Activated T-helper 17 cell treated with anti-CD3 and anti-CD28 coated beads, Interleukin-2, amount 50 U/mL, for 72 hours (primary cell): Measurements from ENCODE around the gene GJB5. TPM values are rescaled to one million over a fixed set of nuclear protein-coding genes. Genes with fewer than 3 reads are reported as not detected.

Experiments used
- ATAC-seq: fragments of 150-1000 bp; cut with Tn5 transposase; replicated peaks from 2 replicates; pipeline ENCODE4 v1.10.0; 2021; ENCODE audit warnings: mild to moderate bottlenecking, moderate library complexity
- H3K27ac Mint-ChIP-seq: one replicate; pipeline ENCODE4 v1.8.0; 2022; ENCODE audit warnings: mixed read lengths
- H3K27me3 Mint-ChIP-seq: one replicate; pipeline ENCODE4 v1.8.0; 2022; ENCODE audit warnings: mixed read lengths
- H3K36me3 Mint-ChIP-seq: one replicate; pipeline ENCODE4 v1.8.0; 2022; ENCODE audit warnings: low read depth, mild to moderate bottlenecking, mixed read lengths
- H3K4me1 Mint-ChIP-seq: one replicate; pipeline ENCODE4 v1.8.0; 2022; ENCODE audit warnings: mixed read lengths
- H3K4me3 Mint-ChIP-seq: one replicate; pipeline ENCODE4 v1.8.0; 2022; ENCODE audit warnings: mild to moderate bottlenecking, mixed read lengths
- H3K9me3 Mint-ChIP-seq: one replicate; pipeline ENCODE4 v1.8.0; 2022; ENCODE audit warnings: mixed read lengths
- total RNA-seq, 2 donors: library from RNA; stranded (reverse); gene quantifications; one replicate each; pipeline ENCODE4 v1.2.3, GENCODE V29; 2022

Gene GJB5
- total RNA-seq, 2 donors from 2014 or later, result not detected

GRCh38 chr1:34787461-34788420 lies 32.9 kb downstream of the GJB5 start:
- H3K9me3 Mint-ChIP-seq, result no peaks in the 10 kb centered on the region
- H3K27me3 Mint-ChIP-seq, result peaks cover 48% of the 10 kb centered on the region
- no peak overlapping the region for H3K27ac Mint-ChIP-seq
- no peak overlapping the region for H3K4me3 Mint-ChIP-seq
- H3K36me3 Mint-ChIP-seq, result no peaks in the 10 kb centered on the region
- H3K4me1 Mint-ChIP-seq, result peaks cover 11% of the 10 kb centered on the region
- no peak for ATAC-seq

- H3K4me1 Mint-ChIP-seq, result peaks cover 11% of the 10 kb centered on the region
- ATAC-seq, result no peak
- H3K27ac Mint-ChIP-seq, result no peak overlapping the region
- H3K9me3 Mint-ChIP-seq, result no peaks in the 10 kb centered on the region
- H3K4me3 Mint-ChIP-seq, result no peak overlapping the region
- H3K27me3 Mint-ChIP-seq, result peaks cover 27% of the 10 kb centered on the region
- no peaks in the 10 kb centered on the region for H3K36me3 Mint-ChIP-seq
Observed at GRCh38 chr1:34790985-34791384, 36.1 kb downstream of the GJB5 start.

- Mint-ChIP-seq H3K4me3 (peak overlapping the region; percentile 42), H3K27me3 (peaks cover 22% of the 10 kb centered on the region), H3K27ac (no peak overlapping the region), H3K4me1 (peaks cover 12% of the 10 kb centered on the region), H3K9me3 (no peaks in the 10 kb centered on the region), H3K36me3 (no peaks in the 10 kb centered on the region)
- ATAC-seq, result no peak
Observed at GRCh38 chr1:34792424-34792823, 37.6 kb downstream of the GJB5 start.

- Mint-ChIP-seq H3K4me1 (peaks cover 10% of the 10 kb centered on the region), H3K27me3 (peaks cover 22% of the 10 kb centered on the region), H3K4me3 (peak within 1 kb of the TSS; percentile 42), H3K27ac (no peak within 1 kb of the TSS), H3K9me3 (no peaks in the 10 kb centered on the region), H3K36me3 (no peaks in the 10 kb centered on the region)
- no peak for ATAC-seq
Observed at GRCh38 chr1:34792868-34793727, 38.3 kb downstream of the GJB5 start, which contains the start of gene GJA4. Gene GJA4 (plus strand): TSS chr1:34792999. CDS start chr1:34794214, 1,215 bp downstream.

GRCh38 chr1:34794001-34794789 lies 39.3 kb downstream of the GJB5 start:
- H3K36me3 Mint-ChIP-seq, result no peaks in the 10 kb centered on the region
- H3K27ac Mint-ChIP-seq, result no peak overlapping the region
- peaks cover 6% of the 10 kb centered on the region for H3K4me1 Mint-ChIP-seq
- H3K4me3 Mint-ChIP-seq, result no peak overlapping the region
- ATAC-seq, result no peak
- H3K27me3 Mint-ChIP-seq, result peaks cover 22% of the 10 kb centered on the region
- H3K9me3 Mint-ChIP-seq, result no peaks in the 10 kb centered on the region

GRCh38 chr1:34794790-34795180 lies 39.9 kb downstream of the GJB5 start:
- ATAC-seq, result no peak
- Mint-ChIP-seq H3K27ac (no peak overlapping the region), H3K27me3 (peaks cover 21% of the 10 kb centered on the region), H3K9me3 (no peaks in the 10 kb centered on the region), H3K36me3 (no peaks in the 10 kb centered on the region), H3K4me3 (no peak overlapping the region), H3K4me1 (peaks cover 6% of the 10 kb centered on the region)

- no peak for ATAC-seq
- no peaks in the 10 kb centered on the region for H3K9me3 Mint-ChIP-seq
- H3K27me3 Mint-ChIP-seq, result peaks cover 11% of the 10 kb centered on the region
- H3K4me3 Mint-ChIP-seq, result no peak overlapping the region
- H3K27ac Mint-ChIP-seq, result no peak overlapping the region
- H3K36me3 Mint-ChIP-seq, result no peaks in the 10 kb centered on the region
- H3K4me1 Mint-ChIP-seq, result peaks cover 10% of the 10 kb centered on the region
Observed at GRCh38 chr1:34795916-34796315, 41.1 kb downstream of the GJB5 start.

- ATAC-seq, result peak; percentile 69
- no peaks in the 10 kb centered on the region for H3K36me3 Mint-ChIP-seq
- no peaks in the 10 kb centered on the region for H3K9me3 Mint-ChIP-seq
- H3K4me3 Mint-ChIP-seq, result no peak overlapping the region
- no peak overlapping the region for H3K27ac Mint-ChIP-seq
- peaks cover 10% of the 10 kb centered on the region for H3K4me1 Mint-ChIP-seq
- H3K27me3 Mint-ChIP-seq, result peaks cover 4% of the 10 kb centered on the region
Observed at GRCh38 chr1:34796990-34797389, 42.1 kb downstream of the GJB5 start.

GRCh38 chr1:34800214-34800613 lies 45.4 kb downstream of the GJB5 start:
- no peaks in the 10 kb centered on the region for H3K27me3 Mint-ChIP-seq
- H3K9me3 Mint-ChIP-seq, result no peaks in the 10 kb centered on the region
- H3K36me3 Mint-ChIP-seq, result no peaks in the 10 kb centered on the region
- peak; percentile 90 for ATAC-seq
- peak overlapping the region; percentile 51 for H3K27ac Mint-ChIP-seq
- H3K4me3 Mint-ChIP-seq, result no peak overlapping the region
- peaks cover 10% of the 10 kb centered on the region for H3K4me1 Mint-ChIP-seq

- ATAC-seq, result no peak
- no peak overlapping the region for H3K27ac Mint-ChIP-seq
- H3K4me1 Mint-ChIP-seq, result peaks cover 4% of the 10 kb centered on the region
- no peak overlapping the region for H3K4me3 Mint-ChIP-seq
- no peaks in the 10 kb centered on the region for H3K27me3 Mint-ChIP-seq
- H3K9me3 Mint-ChIP-seq, result no peaks in the 10 kb centered on the region
- H3K36me3 Mint-ChIP-seq, result no peaks in the 10 kb centered on the region
Observed at GRCh38 chr1:34803770-34804169, 48.9 kb downstream of the GJB5 start.

GRCh38 chr1:34806396-34806795 lies 51.5 kb downstream of the GJB5 start:
- Mint-ChIP-seq H3K27ac (no peak overlapping the region), H3K36me3 (no peaks in the 10 kb centered on the region), H3K27me3 (no peaks in the 10 kb centered on the region), H3K9me3 (peaks cover 9% of the 10 kb centered on the region), H3K4me1 (no peaks in the 10 kb centered on the region), H3K4me3 (no peak overlapping the region)
- no peak for ATAC-seq
